Upper lobe of right lung (tissue), 1 donor: ENCODE results near the gene NTN5. TPM values are rescaled to one million over a fixed set of nuclear protein-coding genes. Genes with fewer than 3 reads are reported as not detected.

Source experiments
- ATAC-seq: fragments of 200-7000 bp; cut with Tn5 transposase; one replicate; pipeline ENCODE4 v1.9.1; 2020; ENCODE audit warnings: mild to moderate bottlenecking, moderate library complexity
- DNase-seq: peaks from one replicate; pipeline ENCODE4 v3.0.0-alpha.2; 2020
- H3K27ac ChIP-seq: fragments of 200-600 bp; one replicate; pipeline ENCODE4 v1.8.0; 2022
- H3K27me3 ChIP-seq: fragments of 200-600 bp; one replicate; pipeline ENCODE4 v1.8.0; 2022; ENCODE audit warnings: mild to moderate bottlenecking
- H3K36me3 ChIP-seq: fragments of 200-600 bp; one replicate; pipeline ENCODE4 v1.8.0; 2022
- H3K4me1 ChIP-seq: fragments of 200-600 bp; one replicate; pipeline ENCODE4 v1.8.0; 2022
- H3K4me3 ChIP-seq: fragments of 200-600 bp; one replicate; pipeline ENCODE4 v1.8.0; 2022; ENCODE audit warnings: mild to moderate bottlenecking
- H3K9me3 ChIP-seq: fragments of 200-600 bp; one replicate; pipeline ENCODE4 v1.8.0; 2022
- intact Hi-C: fragments of 100-400 bp; cut with DNase I; formaldehyde crosslinking; loops from one replicate; pipeline ENCODE4 v1.11.0; 2022
- total RNA-seq: library from RNA; stranded (reverse); fragmentation: NEBNext Ultra II Directional; extraction: Animal tissue kit (Norgen Biotek cat#: 25700); gene quantifications from one replicate; pipeline ENCODE4 v1.2.1, GENCODE V29; 2021
- TF ChIP-seq, protein P1 (sequence below): fragments of 200-600 bp; IDR thresholded peaks from one replicate; pipeline ENCODE4 v1.8.0; 2022; ENCODE audit warnings: antibody characterized with exemption
- donor health status: DM: no; HTN: yes; CAD: no; lungs with severe emphysema.

The NTN5 gene
- total RNA-seq, 1 donor from 2014 or later = 1.2 TPM

DNA sequence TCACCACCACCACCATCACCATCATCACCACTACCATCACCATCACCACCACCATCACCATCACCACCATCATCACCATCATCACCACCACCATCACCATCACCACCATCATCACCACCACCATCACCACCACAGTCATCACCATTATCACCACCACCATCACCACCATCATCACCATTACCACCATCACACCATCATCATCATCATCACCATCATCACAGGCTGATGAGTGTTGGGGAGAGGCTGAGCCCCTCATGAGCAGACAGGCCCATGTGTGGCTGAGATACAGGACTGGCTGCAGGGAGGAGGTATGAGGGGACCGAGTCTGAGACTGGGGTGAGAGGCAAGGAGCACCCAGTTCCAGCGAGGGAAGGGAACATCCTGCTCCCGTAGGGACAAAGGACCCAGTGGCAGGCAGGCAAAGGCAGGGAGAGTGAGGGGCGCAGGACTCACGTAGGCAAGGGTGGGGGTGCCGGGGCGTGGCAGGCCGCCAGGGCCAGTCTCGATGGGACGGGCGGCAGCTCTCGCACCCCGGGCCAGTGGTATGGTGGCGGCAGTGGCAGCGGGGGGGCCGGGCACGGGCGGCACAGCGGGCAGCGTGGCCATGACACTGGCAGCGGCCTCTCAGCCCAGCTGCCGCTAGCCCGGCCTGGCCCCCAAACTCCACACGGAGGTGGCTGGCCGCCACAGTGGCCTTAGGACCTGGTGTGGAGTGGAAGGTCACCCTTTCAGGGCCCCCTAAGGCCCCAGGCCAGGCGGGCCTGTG is 2.7 kb downstream of the NTN5 start:
- Histone ChIP-seq H3K27me3 (no peaks in the 10 kb centered on the region), H3K36me3 (no peaks in the 10 kb centered on the region), H3K27ac (no peak overlapping the region), H3K4me3 (no peak overlapping the region), H3K4me1 (no peaks in the 10 kb centered on the region), H3K9me3 (no peaks in the 10 kb centered on the region)
- DNase-seq = no peak
- intact Hi-C loops = no loop called here
- TF ChIP-seq, protein P1, sequence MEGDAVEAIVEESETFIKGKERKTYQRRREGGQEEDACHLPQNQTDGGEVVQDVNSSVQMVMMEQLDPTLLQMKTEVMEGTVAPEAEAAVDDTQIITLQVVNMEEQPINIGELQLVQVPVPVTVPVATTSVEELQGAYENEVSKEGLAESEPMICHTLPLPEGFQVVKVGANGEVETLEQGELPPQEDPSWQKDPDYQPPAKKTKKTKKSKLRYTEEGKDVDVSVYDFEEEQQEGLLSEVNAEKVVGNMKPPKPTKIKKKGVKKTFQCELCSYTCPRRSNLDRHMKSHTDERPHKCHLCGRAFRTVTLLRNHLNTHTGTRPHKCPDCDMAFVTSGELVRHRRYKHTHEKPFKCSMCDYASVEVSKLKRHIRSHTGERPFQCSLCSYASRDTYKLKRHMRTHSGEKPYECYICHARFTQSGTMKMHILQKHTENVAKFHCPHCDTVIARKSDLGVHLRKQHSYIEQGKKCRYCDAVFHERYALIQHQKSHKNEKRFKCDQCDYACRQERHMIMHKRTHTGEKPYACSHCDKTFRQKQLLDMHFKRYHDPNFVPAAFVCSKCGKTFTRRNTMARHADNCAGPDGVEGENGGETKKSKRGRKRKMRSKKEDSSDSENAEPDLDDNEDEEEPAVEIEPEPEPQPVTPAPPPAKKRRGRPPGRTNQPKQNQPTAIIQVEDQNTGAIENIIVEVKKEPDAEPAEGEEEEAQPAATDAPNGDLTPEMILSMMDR = no peak
- ATAC-seq = no peak

DNA sequence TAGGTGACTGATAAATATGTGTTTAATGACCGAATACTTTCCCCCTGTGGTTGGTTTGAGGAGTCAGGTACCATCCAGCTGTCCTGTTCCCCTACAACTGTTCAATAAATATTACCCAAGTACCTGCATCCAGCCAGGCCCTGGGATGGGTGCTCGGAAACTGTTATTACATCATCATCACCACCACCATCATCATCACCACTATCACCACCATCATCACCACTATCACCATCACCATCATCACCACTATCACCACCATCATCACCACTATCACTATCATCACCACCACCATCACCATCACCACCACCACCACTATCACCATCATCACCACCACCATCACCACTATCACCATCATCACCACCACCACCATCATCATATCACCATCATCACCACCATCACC is 4.1 kb downstream of the NTN5 start:
- Histone ChIP-seq H3K4me3 (no peak overlapping the region), H3K9me3 (no peaks in the 10 kb centered on the region), H3K27me3 (no peaks in the 10 kb centered on the region), H3K27ac (no peak overlapping the region), H3K36me3 (no peaks in the 10 kb centered on the region), H3K4me1 (no peaks in the 10 kb centered on the region)
- DNase-seq (no peak), ATAC-seq (no peak)
- intact Hi-C loops = no loop called here
- TF ChIP-seq, protein P1 = no peak

DNA sequence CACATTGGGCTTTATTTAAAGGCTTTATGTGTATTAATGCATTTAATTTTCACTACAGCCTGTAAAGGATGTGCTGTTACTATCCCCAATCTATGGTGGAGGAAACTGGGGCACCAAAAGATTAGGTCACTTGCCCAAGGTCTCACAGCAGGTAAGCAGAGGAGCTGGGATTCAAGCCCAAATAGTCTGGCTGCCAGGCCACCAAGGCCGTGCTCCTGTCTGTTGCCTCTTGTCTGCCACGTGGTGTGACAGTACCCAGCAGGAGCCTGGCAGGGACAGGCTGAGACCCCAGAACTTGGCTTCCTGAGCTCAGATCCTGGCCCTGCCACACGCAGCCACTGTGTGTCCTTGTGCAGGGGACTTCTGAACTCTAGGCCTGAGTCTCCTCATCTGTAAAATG is 4.5 kb downstream of the NTN5 start:
- ATAC-seq (no peak), DNase-seq (no peak)
- no peak overlapping the region for H3K27ac ChIP-seq
- H3K4me1 ChIP-seq = no peaks in the 10 kb centered on the region
- no peaks in the 10 kb centered on the region for H3K27me3 ChIP-seq
- TF ChIP-seq, protein P1 = no peak
- no peaks in the 10 kb centered on the region for H3K9me3 ChIP-seq
- intact Hi-C loops = no loop called here
- H3K36me3 ChIP-seq = no peaks in the 10 kb centered on the region
- no peak overlapping the region for H3K4me3 ChIP-seq

DNA sequence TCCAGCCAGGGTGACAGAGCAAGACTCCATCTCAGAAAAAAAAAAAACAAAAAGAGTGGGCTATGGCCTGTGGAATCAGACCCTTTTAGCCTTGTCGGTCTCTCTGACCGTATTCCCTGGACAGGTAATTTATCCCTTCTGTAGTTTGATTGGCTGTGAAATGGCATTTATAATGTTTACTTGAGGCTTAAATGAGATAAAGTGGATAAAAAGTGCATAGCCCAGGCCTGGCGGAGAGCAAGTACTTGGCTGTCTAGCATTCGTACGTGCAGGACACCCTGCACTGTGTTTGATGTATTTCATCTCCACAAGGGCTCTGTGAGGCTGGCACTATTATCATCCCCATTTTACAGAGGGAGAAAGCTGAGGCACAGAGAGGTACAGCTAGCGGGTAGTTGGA is 7.0 kb downstream of the NTN5 start:
- TF ChIP-seq, protein P1 = no peak
- no peaks in the 10 kb centered on the region for H3K27me3 ChIP-seq
- H3K9me3 ChIP-seq = no peaks in the 10 kb centered on the region
- H3K4me1 ChIP-seq = no peaks in the 10 kb centered on the region
- no peak overlapping the region for H3K4me3 ChIP-seq
- no peaks in the 10 kb centered on the region for H3K36me3 ChIP-seq
- no peak overlapping the region for H3K27ac ChIP-seq
- intact Hi-C loops = no loop called here
- DNase-seq (no peak), ATAC-seq (no peak)

DNA sequence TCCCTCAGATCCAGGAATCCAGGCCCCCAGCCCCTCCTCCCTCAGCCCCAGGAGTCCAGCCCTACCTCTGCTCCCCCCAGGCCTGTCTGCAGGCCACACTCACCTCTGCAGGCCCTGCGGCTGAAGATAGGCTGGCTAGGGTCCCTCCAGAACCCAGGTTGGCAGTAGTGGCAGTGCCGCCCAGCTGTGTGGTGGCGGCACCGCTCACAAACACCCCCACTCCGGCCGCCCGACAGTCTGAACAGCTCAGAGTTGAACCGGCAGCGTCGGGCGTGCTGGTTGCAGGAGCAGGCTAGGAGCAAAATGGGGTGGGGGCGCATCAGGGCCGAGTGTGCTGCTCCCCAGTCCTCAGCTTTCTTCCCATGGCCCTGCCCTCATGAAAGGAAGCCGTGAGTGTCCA is 8.3 kb downstream of the NTN5 start:
- H3K4me1 ChIP-seq = peaks cover 3% of the 10 kb centered on the region
- TF ChIP-seq, protein P1 = no peak
- H3K36me3 ChIP-seq = no peaks in the 10 kb centered on the region
- ATAC-seq (no peak), DNase-seq (no peak)
- H3K4me3 ChIP-seq = no peak overlapping the region
- no peaks in the 10 kb centered on the region for H3K27me3 ChIP-seq
- H3K27ac ChIP-seq = no peak overlapping the region
- intact Hi-C loops = no loop called here
- H3K9me3 ChIP-seq = no peaks in the 10 kb centered on the region

DNA sequence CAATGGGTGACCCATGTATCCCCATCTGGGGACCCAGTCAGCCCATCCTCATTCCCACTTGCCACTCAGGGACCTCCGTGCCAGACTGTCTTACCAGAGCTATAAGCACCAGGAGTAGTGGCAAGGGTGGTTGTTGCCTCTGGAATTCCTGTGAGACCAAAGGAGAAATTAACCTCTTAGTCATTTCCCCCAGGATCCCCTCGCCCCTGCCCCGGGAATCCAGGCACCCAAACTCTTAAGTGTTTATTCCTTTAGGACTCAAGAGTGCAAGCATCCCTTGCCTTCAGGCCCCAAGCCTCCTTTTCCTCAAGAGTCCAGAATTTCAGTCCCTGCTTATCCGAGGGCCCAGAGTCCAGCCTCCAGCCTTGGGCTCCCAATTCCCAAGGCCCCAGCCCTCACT is 9.2 kb downstream of the NTN5 start:
- Histone ChIP-seq H3K4me1 (peaks cover 3% of the 10 kb centered on the region), H3K36me3 (no peaks in the 10 kb centered on the region), H3K9me3 (no peaks in the 10 kb centered on the region), H3K4me3 (no peak overlapping the region), H3K27me3 (no peaks in the 10 kb centered on the region), H3K27ac (no peak overlapping the region)
- ATAC-seq = no peak
- TF ChIP-seq, protein P1 = no peak
- intact Hi-C loops = no loop called here
- no peak for DNase-seq
